Suprapubic skin (tissue), 4 donors: Measurements from ENCODE around the gene DNAI4.

Source experiments
- CTCF ChIP-seq, 2 donors: fragments of 200-600 bp in 1 of 2; fragments of 450-650 bp in 1 of 2; sonication (generic) in 1 of 2; IDR thresholded peaks; one replicate each; pipeline ENCODE4 v1.5.1; 2016 to 2019; ENCODE audit warnings: antibody characterized with exemption in 2 of 2, mild to moderate bottlenecking in 1 of 2, moderate library complexity in 1 of 2
- EP300 ChIP-seq: sonication (generic); formaldehyde crosslinking; IDR thresholded peaks from one replicate; pipeline ENCODE4 v1.6.1; 2017; ENCODE audit warnings: antibody characterized with exemption
- POLR2A ChIP-seq, 2 donors: fragments of 450-650 bp; IDR thresholded peaks; one replicate each; pipeline ENCODE4 v1.6.1; 2017; ENCODE audit warnings: antibody characterized with exemption in 2 of 2, mild to moderate bottlenecking in 2 of 2, moderate library complexity in 2 of 2
- POLR2AphosphoS5 ChIP-seq, 3 donors: sonication (generic); formaldehyde crosslinking; IDR thresholded peaks; one replicate each; pipeline ENCODE4 v1.6.1; 2017; ENCODE audit warnings: antibody characterized with exemption in 3 of 3

GRCh38 chr1:66770240-66770639 is 154.4 kb downstream of the DNAI4 start:
- no peak for TF ChIP-seq CTCF (IDR thresholded peaks at IDR 0.05)
- TF ChIP-seq POLR2A (IDR thresholded peaks at IDR 0.05): no peak
- TF ChIP-seq EP300: no peak
- TF ChIP-seq POLR2AphosphoS5 (IDR thresholded peaks at IDR 0.05): no peak
